Stimulated activated CD4-positive, alpha-beta T cell treated with anti-CD3 and anti-CD28 coated beads, TNF-alpha, amount 100 ng/mL, for 48 hours (primary cell): ENCODE data around the gene CNN3.
"Not testable (repeated sequence)": the region's sequence is repeated elsewhere in the genome, so short reads cannot be mapped to it uniquely, and the experiment has no call there.

Experiments used
- DNase-seq, 3 donors: peaks; one replicate each; pipeline ENCODE4 v3.0.0-alpha.2; 2020; ENCODE audit warnings: low read depth in 3 of 3

The CNN3 gene

GRCh38 chr1:94949681-94950661 is 23.1 kb upstream of the CNN3 start:
- no peak for DNase-seq

DNA sequence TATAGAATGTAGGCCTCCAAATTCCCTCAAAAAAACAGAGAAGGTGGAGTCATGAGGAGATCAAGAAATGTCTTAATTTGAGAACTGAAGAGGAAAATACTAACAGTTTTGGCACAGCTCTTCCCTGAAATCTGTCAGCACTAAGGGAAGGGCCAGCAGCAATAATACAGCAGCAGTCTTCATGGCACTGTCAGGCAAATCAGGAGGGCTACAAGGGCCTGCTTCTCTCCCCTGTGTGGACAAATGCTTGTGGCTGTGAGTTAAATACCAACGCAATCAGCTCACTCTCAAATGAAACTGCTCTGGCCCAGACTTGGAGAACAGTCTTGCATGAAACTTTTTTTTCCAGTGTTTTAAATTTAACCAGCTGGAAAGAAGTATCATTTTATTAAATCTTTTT is 20.5 kb upstream of the CNN3 start:
- no peak for DNase-seq

- DNase-seq = no peak
These were observed 20.0 kb upstream of the CNN3 start for GRCh38 chr1:94946886-94947285.

DNA sequence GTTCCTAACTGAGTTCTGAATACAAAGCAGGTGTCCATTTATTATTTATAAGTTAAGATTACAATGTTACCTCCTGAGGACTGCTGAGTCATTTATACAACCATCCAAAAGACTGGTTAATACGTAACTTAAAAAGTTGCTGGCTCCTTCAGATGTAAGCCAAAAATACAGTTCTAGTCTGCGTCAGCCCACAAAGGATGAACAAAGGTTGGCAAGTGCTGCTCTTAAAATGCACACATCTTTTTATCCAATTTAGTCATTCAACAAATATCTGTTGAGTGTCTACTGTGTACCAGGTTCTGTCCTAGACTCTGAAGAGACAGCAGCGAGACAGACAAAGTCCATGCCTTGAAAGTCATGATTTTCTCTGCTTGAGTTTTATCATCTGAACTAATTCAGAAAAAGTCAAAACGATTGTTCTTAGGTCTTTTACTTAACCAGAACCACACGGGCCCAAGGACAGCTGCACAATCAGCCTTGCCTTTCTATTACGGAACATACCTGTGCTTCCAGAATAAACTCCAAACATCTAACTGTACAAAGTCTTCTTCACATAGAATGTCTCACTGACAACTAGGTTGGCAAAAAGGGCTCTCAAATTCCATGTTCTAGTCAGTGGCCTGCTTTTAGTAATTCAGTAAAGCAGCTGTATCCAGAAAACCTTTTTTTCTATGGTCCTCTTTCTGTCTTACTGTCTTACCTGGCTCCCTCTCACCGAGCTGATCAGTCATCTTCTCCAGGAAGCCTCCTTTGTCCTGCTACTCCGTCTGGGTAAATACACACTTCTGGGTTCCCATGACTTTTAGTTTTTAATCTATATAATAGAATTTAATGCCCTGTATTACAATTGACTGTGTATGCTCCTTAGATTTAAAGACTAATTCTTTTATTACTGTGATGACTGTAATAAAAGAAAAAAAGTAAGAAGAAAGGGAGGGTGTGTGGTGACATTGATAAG is 15.5 kb upstream of the CNN3 start:
- no peak for DNase-seq

DNA sequence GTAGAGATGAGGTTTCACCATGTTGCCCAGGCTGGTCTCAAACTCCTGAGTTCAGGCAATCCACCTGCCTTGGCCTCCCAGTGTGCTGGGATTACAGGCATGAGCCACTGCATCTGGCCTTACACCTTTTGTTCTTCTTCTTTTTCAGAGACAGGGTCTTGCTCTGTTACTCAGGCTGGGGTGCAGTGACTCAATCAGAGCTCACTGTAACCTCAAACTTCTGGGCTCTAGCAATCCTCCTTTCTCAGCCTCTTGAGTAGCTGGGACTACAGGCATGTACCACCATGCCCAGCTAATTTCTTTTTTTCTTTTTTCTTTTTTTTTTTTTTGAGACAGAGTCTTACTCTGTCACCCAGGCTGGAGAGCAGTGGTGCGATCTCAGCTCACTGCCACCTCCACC is 14.6 kb upstream of the CNN3 start:
- not testable (repeated sequence) for DNase-seq

GRCh38 chr1:94940738-94941137 is 13.8 kb upstream of the CNN3 start:
- DNase-seq = no peak

GRCh38 chr1:94937820-94938219 is 10.9 kb upstream of the CNN3 start:
- no peak for DNase-seq

GRCh38 chr1:94936861-94937620 is 10.1 kb upstream of the CNN3 start:
- no peak for DNase-seq

- DNase-seq = no peak
These were observed 8.6 kb upstream of the CNN3 start for GRCh38 chr1:94935476-94935875.

- no peak for DNase-seq
These were observed 8.1 kb upstream of the CNN3 start for GRCh38 chr1:94935034-94935433.

DNA sequence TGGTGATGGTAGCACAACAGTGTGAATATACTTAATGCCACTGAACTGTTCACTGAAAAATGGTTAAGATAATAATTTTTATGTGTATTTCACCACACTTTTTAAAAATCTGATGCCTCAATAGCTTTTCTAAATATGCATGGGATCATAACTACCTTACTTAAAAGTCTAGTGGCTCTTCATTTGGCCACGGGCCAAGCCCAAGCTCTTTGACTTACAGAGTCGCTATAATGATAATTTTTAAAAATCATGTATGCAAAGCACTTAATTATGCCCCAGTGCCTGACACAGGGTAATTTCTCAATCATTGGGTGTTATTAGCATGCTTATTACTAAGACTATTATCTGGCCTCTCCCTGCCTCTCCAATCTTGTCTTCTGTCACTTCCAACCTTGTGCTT is 7.6 kb upstream of the CNN3 start:
- DNase-seq = no peak

DNA sequence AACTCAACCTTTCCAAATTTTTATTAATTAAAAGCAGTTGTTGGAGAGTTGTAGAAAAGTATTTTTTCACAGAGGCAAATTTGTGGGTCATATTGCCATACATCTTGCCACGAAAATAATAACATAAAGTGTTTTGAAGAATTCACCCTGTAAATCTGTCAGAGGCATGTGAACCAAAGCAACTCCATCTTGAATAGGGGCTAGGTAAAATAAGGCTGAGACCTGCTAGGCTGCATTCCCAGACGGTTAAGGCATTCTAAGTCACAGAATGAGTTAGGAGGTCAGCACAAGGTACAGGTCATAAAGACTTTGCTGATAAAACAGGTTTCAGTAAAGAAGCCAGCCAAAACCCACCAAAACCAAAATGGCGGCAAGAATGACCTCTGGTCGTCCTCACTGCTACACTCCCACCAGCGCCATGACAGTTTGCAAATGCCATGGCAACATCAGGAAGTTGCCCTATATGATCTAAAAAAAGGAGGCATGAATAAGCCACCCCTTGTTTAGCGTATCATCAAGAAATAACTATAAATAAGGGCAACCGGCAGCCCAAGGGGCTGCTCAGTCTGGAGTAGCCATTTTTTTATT is 4.4 kb upstream of the CNN3 start:
- no peak for DNase-seq

- DNase-seq = no peak
These were observed 2.7 kb upstream of the CNN3 start for GRCh38 chr1:94929351-94930217.

- no peak for DNase-seq
These were observed 1.5 kb upstream of the CNN3 start for GRCh38 chr1:94928293-94928939.

DNA sequence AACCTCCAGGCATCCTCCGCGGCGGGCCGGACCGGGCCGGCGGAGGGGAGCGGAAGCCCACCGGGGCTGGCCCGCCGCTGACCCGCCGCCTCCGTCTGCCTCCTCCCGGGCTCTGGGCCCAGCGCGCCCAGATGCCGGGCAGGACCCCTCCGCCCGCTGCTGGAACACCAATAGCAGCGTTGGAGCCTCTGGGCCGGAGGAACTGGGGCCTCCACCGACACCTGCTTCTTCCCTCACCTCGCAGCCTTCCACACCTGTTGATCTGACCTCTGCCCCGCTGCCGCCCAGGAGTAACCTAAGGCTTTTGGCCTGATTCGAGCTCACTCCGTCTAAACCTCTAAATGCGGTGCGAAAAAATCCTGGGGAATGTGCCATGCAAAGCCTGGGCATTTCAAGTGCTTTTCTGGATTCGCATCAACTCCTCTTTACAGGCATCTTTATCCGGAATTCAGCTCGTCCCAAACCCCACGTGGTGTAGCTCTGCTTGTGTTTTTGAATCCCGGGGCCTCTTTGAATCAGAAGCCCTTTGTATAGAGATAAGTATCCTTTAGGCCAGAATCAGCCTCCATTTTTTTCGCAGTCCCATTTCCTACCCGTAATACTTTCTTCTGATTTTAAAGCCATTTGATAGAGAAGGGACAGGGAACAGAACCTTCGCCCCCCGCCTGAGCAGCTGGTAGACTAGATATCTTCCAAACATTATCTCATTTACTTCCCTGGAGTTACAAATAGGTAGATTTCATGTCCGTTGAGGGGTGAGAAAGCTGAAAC is 680 bp upstream of the CNN3 start:
- DNase-seq = no peak

- peak in 1 of 3 donors; percentile 10 for DNase-seq
These were observed 590 bp downstream of the CNN3 start for GRCh38 chr1:94926126-94926914.

- no peak for DNase-seq
These were observed 1.3 kb downstream of the CNN3 start for GRCh38 chr1:94925561-94926125.

DNA sequence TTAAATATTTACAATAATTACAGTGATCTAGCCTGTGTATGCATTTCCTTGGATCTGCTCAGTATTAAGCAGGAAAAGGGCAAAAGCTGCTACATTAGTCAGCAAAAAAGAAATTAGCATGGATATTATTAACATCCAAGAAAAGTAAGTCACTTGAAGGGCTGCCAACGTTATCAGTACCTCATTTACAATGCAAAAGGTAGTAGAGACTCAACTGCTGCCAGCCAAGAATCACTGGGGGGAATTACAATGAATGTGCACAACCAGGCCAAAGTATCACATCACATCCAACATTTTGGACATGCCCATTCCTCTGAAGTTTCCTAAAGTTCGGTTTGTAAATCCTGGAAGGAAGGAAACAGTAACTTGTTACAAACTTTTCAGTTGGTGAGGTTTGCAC is 1.9 kb downstream of the CNN3 start:
- no peak for DNase-seq
